DND-41 (cell line): ENCODE measurements around the gene ANKDD1A.

ENCODE experiments used
- ATAC-seq: fragments of 200-7000 bp; cut with Tn5 transposase; 3 replicates; pipeline ENCODE4 v1.9.1; 2021; ENCODE audit warnings: low read depth; ENCODE audit not compliant: insufficient read depth
- DNase-seq: peaks from one replicate; pipeline ENCODE4 v3.0.0-alpha.2; 2020
- H2AFZ ChIP-seq: 2 replicates; pipeline ENCODE4 v1.6.0; 2012; ENCODE audit warnings: low read depth, low read length
- H3K27ac ChIP-seq: 2 replicates; pipeline ENCODE4 v1.5.1; 2012; ENCODE audit warnings: low read length, inconsistent platforms
- H3K27me3 ChIP-seq: fragments of 200-600 bp; sonication (generic); 2 replicates; pipeline ENCODE4 v1.6.0; 2012; ENCODE audit warnings: low read length, mild to moderate bottlenecking, inconsistent platforms; ENCODE audit not compliant: insufficient read depth, poor library complexity
- H3K36me3 ChIP-seq: 2 replicates; pipeline ENCODE4 v1.5.1; 2012; ENCODE audit warnings: low read length, inconsistent platforms; ENCODE audit not compliant: insufficient read depth
- H3K4me1 ChIP-seq: 2 replicates; pipeline ENCODE4 v1.5.1; 2012; ENCODE audit warnings: mild to moderate bottlenecking, low read length; ENCODE audit not compliant: insufficient read depth
- H3K4me2 ChIP-seq: 2 replicates; pipeline ENCODE4 v1.6.0; 2012; ENCODE audit warnings: mild to moderate bottlenecking, moderate library complexity, low read length, inconsistent platforms; ENCODE audit not compliant: insufficient read depth
- H3K4me3 ChIP-seq, 2 experiments: fragments of 200-600 bp in 1 of 2; shearing (Covaris generic) in 1 of 2; 2 replicates each; pipeline ENCODE4 v1.5.1; 2012 to 2016; ENCODE audit warnings: inconsistent platforms in 2 of 2, low read length in 2 of 2, mild to moderate bottlenecking in 2 of 2, low read depth in 1 of 2, moderate library complexity in 1 of 2
- H3K79me2 ChIP-seq: 2 replicates; pipeline ENCODE4 v1.6.0; 2012; ENCODE audit warnings: low read length, inconsistent platforms; ENCODE audit not compliant: insufficient read depth
- H3K9ac ChIP-seq: 2 replicates; pipeline ENCODE4 v1.6.0; 2012; ENCODE audit warnings: low read depth, mild to moderate bottlenecking, inconsistent platforms, low read length, moderate library complexity
- H3K9me3 ChIP-seq: 2 replicates; pipeline ENCODE4 v1.5.1; 2012; ENCODE audit warnings: low read length, moderate library complexity, mild to moderate bottlenecking, inconsistent platforms; ENCODE audit not compliant: insufficient read depth, severe bottlenecking
- H4K20me1 ChIP-seq: 2 replicates; pipeline ENCODE4 v1.6.0; 2012; ENCODE audit warnings: low read length; ENCODE audit not compliant: insufficient read depth
- EZH2 ChIP-seq: IDR thresholded peaks from 3 replicates; pipeline ENCODE4 v1.6.1; 2012; ENCODE audit warnings: borderline replicate concordance, low read depth, mild to moderate bottlenecking, moderate library complexity, low read length, inconsistent platforms; ENCODE audit not compliant: severe bottlenecking
- TF ChIP-seq, protein P1 (sequence below): IDR thresholded peaks from 2 replicates; pipeline ENCODE4 v1.5.1; 2012; ENCODE audit warnings: borderline replicate concordance, low read length, moderate library complexity, mild to moderate bottlenecking; ENCODE audit not compliant: poor library complexity, severe bottlenecking; ENCODE audit errors: extremely low read depth

Gene ANKDD1A

DNA sequence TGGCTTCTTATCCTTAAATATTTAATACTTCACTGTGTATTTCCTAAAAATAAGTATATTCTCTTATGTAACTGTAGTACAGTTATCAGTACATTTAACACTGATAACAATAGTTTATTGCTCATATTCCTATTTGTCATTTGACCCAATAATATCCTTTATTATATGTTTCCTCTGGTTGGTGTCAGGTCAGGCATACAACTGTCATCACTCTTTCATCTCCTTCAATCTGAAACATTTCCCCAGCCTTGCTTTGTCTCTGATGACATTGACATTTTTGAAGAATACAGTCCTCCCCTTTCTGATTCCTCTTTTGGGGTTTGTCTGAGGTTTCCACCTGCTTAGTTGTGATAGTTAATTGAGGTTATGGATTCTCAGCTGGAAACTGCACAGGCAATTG lies 42.2 kb upstream of the ANKDD1A start:
- H3K27me3 ChIP-seq: no peaks in the 10 kb centered on the region
- H2AFZ ChIP-seq: no peak overlapping the region
- H3K9ac ChIP-seq: no peak overlapping the region
- H3K4me1 ChIP-seq: no peaks in the 10 kb centered on the region
- H3K4me3 ChIP-seq: no peak overlapping the region
- TF ChIP-seq, protein P1, sequence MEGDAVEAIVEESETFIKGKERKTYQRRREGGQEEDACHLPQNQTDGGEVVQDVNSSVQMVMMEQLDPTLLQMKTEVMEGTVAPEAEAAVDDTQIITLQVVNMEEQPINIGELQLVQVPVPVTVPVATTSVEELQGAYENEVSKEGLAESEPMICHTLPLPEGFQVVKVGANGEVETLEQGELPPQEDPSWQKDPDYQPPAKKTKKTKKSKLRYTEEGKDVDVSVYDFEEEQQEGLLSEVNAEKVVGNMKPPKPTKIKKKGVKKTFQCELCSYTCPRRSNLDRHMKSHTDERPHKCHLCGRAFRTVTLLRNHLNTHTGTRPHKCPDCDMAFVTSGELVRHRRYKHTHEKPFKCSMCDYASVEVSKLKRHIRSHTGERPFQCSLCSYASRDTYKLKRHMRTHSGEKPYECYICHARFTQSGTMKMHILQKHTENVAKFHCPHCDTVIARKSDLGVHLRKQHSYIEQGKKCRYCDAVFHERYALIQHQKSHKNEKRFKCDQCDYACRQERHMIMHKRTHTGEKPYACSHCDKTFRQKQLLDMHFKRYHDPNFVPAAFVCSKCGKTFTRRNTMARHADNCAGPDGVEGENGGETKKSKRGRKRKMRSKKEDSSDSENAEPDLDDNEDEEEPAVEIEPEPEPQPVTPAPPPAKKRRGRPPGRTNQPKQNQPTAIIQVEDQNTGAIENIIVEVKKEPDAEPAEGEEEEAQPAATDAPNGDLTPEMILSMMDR: no peak
- no peak for TF ChIP-seq EZH2
- H3K9me3 ChIP-seq: no peaks in the 10 kb centered on the region
- H3K4me2 ChIP-seq: no peak overlapping the region
- ATAC-seq (no peak), DNase-seq (no peak)
- H4K20me1 ChIP-seq: no peaks in the 10 kb centered on the region
- H3K79me2 ChIP-seq: no peaks in the 10 kb centered on the region
- no peaks in the 10 kb centered on the region for H3K36me3 ChIP-seq
- H3K27ac ChIP-seq: no peak overlapping the region

DNA sequence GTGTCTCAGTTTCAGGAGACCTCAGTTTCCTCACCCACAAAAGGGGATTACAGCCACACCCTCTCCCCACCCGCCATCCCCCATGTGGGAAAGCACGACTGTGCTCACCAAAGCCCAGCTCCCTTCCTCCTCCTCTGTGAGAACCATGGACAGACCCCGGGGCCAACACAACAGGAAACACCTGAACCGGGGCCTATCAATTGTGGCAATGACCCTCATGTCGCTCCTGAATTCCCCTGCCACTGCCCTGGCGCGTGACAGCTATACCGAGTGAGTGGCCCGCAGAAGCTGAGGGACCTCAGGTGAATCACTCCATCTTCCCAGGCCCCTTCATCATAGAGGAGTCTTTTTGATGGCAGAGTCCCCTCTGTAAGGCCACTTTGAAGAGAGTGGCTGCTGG lies 41.3 kb upstream of the ANKDD1A start:
- Histone ChIP-seq H2AFZ (no peak overlapping the region), H4K20me1 (no peaks in the 10 kb centered on the region), H3K4me1 (no peaks in the 10 kb centered on the region), H3K79me2 (no peaks in the 10 kb centered on the region), H3K9me3 (no peaks in the 10 kb centered on the region), H3K36me3 (no peaks in the 10 kb centered on the region), H3K27ac (no peak overlapping the region), H3K9ac (no peak overlapping the region), H3K4me3 (no peak overlapping the region), H3K4me2 (no peak overlapping the region), H3K27me3 (no peaks in the 10 kb centered on the region)
- no peak for DNase-seq
- no peak for TF ChIP-seq EZH2
- TF ChIP-seq, protein P1: no peak
- ATAC-seq: no peak

DNA sequence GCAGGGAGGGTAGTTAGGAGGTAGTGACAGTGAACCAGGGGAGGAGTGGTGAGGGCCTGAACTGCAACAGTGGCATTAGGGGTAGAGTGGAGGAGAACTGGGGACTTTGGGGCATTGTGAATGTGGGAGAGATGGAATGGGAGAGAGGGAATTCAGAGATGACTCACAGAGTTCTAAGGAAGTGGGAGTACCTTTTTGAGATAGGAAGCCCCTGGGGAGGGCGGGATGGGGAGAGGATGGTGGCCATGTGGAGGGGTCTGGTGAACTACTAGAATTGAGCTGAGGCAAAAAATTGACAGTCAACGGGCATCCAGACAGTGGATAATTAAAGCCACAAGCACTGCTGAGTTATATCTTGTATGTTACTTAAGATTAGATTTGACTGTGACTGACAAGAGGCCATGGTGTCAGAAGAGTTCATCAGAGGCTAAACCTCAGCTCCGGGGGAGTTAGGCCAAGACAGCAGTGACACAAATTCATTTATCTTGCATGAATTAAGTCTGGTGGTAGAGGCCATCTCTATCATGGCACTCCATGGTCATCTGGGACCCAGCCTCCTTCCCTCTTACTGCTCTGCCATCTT lies 36.0 kb upstream of the ANKDD1A start:
- DNase-seq: no peak
- H3K9me3 ChIP-seq: no peaks in the 10 kb centered on the region
- no peaks in the 10 kb centered on the region for H4K20me1 ChIP-seq

More for the DNA sequence above, 36.0 kb upstream of the ANKDD1A start:
- Histone ChIP-seq H3K4me1 (no peaks in the 10 kb centered on the region), H3K9ac (no peak overlapping the region), H3K27ac (no peak overlapping the region), H3K4me2 (no peak overlapping the region), H3K27me3 (no peaks in the 10 kb centered on the region), H3K36me3 (no peaks in the 10 kb centered on the region), H3K4me3 (no peak overlapping the region), H2AFZ (no peak overlapping the region), H3K79me2 (no peaks in the 10 kb centered on the region)
- TF ChIP-seq, protein P1: no peak
- TF ChIP-seq EZH2: no peak
- no peak for ATAC-seq
